ENCODE results near the gene PLVAP.

Gene PLVAP

GRCh38 chr19:17309198-17309964, 67.8 kb downstream of the PLVAP start, which contains the start of gene DDA1 (continued):
- TF ChIP-seq, protein P1, sequence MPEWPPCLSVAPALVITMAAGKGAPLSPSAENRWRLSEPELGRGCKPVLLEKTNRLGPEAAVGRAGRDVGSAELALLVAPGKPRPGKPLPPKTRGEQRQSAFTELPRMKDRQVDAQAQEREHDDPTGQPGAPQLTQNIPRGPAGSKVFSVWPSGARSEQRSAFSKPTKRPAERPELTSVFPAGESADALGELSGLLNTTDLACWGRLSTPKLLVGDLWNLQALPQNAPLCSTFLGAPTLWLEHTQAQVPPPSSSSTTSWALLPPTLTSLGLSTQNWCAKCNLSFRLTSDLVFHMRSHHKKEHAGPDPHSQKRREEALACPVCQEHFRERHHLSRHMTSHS (tag by site-specific recombination; IDR thresholded peaks at IDR 0.05) = no peak
- peak; percentile 79; the same call in 1 of the 2 replicates for TF ChIP-seq KLF17 (tag by site-specific recombination; IDR thresholded peaks at IDR 0.05)
- TF ChIP-seq TRIM28 (IDR thresholded peaks at IDR 0.05; ENCODE audit: borderline replicate concordance, low read length) = peak; percentile 56; the same call in 1 of the 2 replicates
- TF ChIP-seq ZBTB17 (tag by site-specific recombination; IDR thresholded peaks at IDR 0.05) = 0 out of 2 replicates have a peak, but pooled peaks have one; percentile 24
- TF ChIP-seq ZNF701 (tag by site-specific recombination; IDR thresholded peaks at IDR 0.05) = no peak
- TF ChIP-seq FEZF1 (tag by site-specific recombination; IDR thresholded peaks at IDR 0.05) = no peak
- no peak; the same call in 1 of the 2 replicates for TF ChIP-seq INSM2 (tag by site-specific recombination; IDR thresholded peaks at IDR 0.05)
- TF ChIP-seq ZSCAN16 (tag by site-specific recombination; IDR thresholded peaks at IDR 0.05) = no peak
- 0 out of 2 replicates have a peak, but pooled peaks have one; percentile 20 for TF ChIP-seq IKZF3 (tag by site-specific recombination; IDR thresholded peaks at IDR 0.05)
- TF ChIP-seq ZNF292 (tag by site-specific recombination; IDR thresholded peaks at IDR 0.05; ENCODE audit: borderline replicate concordance, low read depth) = no peak
- peak; percentile 93 for TF ChIP-seq KLF8 (tag by site-specific recombination; IDR thresholded peaks at IDR 0.05)
- no peak; the same call in 1 of the 2 replicates for TF ChIP-seq ZBTB20 (tag by site-specific recombination; IDR thresholded peaks at IDR 0.05)
- peak; percentile 61 for TF ChIP-seq ZNF341 (tag by site-specific recombination; IDR thresholded peaks at IDR 0.05; ENCODE audit: low read depth)
- TF ChIP-seq PRDM6 (tag by site-specific recombination; IDR thresholded peaks at IDR 0.05) = no peak
- TF ChIP-seq, protein P2, sequence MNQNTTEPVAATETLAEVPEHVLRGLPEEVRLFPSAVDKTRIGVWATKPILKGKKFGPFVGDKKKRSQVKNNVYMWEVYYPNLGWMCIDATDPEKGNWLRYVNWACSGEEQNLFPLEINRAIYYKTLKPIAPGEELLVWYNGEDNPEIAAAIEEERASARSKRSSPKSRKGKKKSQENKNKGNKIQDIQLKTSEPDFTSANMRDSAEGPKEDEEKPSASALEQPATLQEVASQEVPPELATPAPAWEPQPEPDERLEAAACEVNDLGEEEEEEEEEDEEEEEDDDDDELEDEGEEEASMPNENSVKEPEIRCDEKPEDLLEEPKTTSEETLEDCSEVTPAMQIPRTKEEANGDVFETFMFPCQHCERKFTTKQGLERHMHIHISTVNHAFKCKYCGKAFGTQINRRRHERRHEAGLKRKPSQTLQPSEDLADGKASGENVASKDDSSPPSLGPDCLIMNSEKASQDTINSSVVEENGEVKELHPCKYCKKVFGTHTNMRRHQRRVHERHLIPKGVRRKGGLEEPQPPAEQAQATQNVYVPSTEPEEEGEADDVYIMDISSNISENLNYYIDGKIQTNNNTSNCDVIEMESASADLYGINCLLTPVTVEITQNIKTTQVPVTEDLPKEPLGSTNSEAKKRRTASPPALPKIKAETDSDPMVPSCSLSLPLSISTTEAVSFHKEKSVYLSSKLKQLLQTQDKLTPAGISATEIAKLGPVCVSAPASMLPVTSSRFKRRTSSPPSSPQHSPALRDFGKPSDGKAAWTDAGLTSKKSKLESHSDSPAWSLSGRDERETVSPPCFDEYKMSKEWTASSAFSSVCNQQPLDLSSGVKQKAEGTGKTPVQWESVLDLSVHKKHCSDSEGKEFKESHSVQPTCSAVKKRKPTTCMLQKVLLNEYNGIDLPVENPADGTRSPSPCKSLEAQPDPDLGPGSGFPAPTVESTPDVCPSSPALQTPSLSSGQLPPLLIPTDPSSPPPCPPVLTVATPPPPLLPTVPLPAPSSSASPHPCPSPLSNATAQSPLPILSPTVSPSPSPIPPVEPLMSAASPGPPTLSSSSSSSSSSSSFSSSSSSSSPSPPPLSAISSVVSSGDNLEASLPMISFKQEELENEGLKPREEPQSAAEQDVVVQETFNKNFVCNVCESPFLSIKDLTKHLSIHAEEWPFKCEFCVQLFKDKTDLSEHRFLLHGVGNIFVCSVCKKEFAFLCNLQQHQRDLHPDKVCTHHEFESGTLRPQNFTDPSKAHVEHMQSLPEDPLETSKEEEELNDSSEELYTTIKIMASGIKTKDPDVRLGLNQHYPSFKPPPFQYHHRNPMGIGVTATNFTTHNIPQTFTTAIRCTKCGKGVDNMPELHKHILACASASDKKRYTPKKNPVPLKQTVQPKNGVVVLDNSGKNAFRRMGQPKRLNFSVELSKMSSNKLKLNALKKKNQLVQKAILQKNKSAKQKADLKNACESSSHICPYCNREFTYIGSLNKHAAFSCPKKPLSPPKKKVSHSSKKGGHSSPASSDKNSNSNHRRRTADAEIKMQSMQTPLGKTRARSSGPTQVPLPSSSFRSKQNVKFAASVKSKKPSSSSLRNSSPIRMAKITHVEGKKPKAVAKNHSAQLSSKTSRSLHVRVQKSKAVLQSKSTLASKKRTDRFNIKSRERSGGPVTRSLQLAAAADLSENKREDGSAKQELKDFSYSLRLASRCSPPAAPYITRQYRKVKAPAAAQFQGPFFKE (tag by site-specific recombination; IDR thresholded peaks at IDR 0.05; ENCODE audit: borderline replicate concordance) = no peak
- TF ChIP-seq SCRT1 (tag by site-specific recombination; IDR thresholded peaks at IDR 0.05; ENCODE audit: borderline replicate concordance) = 0 out of 2 replicates have a peak, but pooled peaks have one; percentile 10
- peak; percentile 100 for TF ChIP-seq SP3 (tag by site-specific recombination; IDR thresholded peaks at IDR 0.05)
- TF ChIP-seq, protein P3, sequence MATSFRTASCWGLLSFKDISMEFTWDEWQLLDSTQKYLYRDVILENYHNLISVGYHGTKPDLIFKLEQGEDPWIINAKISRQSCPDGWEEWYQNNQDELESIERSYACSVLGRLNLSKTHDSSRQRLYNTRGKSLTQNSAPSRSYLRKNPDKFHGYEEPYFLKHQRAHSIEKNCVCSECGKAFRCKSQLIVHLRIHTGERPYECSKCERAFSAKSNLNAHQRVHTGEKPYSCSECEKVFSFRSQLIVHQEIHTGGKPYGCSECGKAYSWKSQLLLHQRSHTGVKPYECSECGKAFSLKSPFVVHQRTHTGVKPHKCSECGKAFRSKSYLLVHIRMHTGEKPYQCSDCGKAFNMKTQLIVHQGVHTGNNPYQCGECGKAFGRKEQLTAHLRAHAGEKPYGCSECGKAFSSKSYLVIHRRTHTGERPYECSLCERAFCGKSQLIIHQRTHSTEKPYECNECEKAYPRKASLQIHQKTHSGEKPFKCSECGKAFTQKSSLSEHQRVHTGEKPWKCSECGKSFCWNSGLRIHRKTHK (tag by site-specific recombination; IDR thresholded peaks at IDR 0.05) = no peak
- TF ChIP-seq ZNF335 (tag by site-specific recombination; conservative IDR thresholded peaks at IDR 0.05) = peak; percentile 88
- TF ChIP-seq MEIS1 (CRISPR knock-in tag; IDR thresholded peaks at IDR 0.05; ENCODE audit: borderline replicate concordance) = no peak
- peak; percentile 63; the same call in 1 of the 2 replicates for TF ChIP-seq SP7 (tag by site-specific recombination; IDR thresholded peaks at IDR 0.05)
- TF ChIP-seq ZNF624 (tag by site-specific recombination; IDR thresholded peaks at IDR 0.05) = no peak
- TF ChIP-seq, protein P4, sequence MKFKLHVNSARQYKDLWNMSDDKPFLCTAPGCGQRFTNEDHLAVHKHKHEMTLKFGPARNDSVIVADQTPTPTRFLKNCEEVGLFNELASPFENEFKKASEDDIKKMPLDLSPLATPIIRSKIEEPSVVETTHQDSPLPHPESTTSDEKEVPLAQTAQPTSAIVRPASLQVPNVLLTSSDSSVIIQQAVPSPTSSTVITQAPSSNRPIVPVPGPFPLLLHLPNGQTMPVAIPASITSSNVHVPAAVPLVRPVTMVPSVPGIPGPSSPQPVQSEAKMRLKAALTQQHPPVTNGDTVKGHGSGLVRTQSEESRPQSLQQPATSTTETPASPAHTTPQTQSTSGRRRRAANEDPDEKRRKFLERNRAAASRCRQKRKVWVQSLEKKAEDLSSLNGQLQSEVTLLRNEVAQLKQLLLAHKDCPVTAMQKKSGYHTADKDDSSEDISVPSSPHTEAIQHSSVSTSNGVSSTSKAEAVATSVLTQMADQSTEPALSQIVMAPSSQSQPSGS (tag by site-specific recombination; IDR thresholded peaks at IDR 0.05; ENCODE audit: low read depth) = no peak

All from HEK293 (cell line).